Medulla oblongata (tissue), 1 donor: Measurements from ENCODE around the gene LOX.

Experiments used
- DNase-seq: peaks from one replicate; pipeline ENCODE4 v3.0.0-alpha.2; 2015; ENCODE audit errors: extremely low spot score

Gene LOX

DNA sequence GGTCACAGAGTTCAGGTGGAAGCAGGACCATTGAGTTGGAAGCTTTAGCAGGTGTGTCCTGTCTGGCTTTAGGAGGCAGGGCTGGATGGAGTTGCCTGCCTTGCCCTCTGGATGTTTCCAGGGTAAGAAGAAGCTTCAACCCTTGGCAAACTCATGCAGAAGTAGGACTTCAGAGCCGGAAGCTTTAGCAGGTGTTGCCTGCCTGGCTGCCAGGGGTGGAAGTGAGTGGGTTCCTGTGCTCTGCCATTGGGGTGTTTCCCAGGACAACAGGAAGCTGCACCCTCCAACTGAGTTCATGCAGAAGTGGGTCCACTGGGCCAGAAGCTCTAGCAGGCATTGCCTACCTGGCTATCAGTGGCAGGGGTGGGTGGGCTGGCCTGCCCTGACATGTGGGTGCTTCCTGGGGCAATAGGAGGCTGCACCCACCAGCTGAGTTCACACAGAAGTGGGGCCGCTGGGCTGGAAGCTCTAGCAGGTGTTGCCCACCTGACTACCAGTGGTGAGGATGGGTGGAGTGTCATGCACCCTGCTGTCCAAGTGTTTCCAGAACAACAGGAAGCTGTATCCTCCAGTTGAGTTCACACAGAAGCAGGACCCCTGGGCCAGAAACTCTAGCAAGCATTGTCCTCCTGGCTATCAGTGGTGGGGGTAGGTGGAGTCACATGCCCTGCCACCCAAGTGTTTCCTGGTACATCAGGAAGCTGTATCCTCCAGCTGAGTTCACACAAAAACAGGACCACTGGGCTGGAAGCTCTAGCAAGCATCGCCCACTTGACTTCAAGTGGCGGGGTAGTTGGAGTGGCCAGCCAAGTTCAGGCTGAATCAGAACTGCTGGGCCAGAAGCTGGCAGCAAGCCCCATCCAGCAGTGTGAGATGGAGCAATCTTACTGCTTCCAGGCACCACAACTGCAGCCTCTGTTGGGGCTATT lies 24.6 kb downstream of the LOX start:
- no peak for DNase-seq

DNA sequence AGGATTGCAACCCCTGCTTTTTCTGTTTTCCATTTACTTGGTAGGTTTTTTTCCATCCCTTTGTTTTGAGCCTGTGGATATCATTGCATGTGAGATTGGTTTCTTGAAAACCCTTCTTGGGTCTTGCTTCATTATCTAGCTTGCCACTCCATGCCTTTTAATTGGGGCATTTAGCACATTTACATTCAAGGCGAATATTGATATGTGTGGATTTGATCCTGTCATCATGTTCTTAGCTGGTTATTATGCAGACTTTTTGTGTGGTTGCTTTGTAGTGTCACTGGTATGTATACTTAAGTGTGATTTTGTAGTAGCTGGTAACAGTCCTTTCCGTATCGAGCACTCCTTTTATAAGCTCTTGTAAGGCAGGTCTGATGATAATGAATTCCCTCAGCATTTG lies 26.5 kb downstream of the LOX start:
- no peak for DNase-seq

DNA sequence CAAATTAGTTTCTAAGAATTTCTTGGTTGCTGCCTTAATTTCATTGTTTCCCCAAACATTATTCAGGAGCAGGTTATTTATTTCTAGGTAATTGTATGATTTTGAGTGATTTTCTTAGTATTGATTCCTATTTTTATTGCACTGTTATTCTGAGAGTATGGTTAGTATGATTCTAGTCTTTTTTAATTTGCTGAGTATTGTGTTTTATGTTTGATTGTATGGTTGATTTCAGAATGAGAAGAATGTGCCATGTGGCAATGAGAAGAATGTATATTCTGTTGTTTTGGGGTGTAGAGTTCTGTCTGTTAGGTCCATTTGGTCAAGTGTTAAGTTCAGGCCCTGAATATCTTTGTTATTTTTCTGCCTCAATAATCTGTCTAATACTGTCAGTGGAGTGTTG lies 27.1 kb downstream of the LOX start:
- no peak for DNase-seq

DNA sequence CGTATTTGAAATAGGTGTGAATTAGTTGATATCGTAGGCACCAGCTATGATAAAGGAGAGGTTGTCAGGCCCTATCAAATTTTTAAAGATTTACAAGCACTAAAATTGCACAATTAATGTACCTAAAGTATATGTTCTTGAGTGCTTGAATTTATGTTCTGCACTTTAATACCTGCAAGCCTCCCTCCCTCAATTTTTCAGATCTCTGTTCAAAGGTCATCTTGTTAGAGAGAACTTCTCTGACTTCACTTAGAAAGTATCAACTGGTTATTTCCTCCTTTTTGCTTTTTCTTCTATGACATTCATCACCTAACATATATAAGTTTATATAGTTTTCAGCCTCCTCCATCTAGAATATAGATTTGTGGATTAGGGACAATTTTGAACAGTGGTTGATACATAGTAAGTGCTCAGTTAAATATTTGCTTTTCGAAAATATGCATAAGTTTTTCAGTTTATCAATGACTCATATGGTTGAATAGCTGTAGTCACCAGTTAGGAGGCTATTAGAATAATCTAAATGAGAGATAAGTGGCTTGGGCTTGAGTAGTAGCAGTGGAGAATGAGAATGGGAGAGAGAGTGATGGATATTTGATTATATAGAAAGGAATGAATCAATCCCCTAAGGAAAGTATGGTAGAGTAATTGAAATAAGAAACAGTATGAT lies 37.3 kb downstream of the LOX start:
- no peak for DNase-seq

DNA sequence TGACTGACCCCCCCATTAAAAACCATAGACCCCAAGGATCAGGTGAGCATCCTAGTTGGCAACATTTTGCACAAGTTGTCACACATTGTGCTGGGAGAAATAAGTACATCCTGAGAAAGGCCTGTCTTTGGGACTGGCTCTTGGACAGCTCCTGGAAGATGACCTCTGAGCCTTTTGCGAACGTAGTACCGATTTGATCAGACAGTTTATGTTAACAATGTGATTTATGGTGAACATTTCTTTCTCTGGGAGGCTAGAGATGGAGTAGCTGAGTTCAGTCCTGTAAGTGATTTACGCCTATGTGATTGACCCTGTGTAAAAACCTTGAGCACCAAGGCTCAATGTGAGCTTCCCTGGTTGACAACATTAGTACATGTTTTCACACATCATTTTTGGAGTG lies 41.7 kb downstream of the LOX start:
- DNase-seq, result no peak

DNA sequence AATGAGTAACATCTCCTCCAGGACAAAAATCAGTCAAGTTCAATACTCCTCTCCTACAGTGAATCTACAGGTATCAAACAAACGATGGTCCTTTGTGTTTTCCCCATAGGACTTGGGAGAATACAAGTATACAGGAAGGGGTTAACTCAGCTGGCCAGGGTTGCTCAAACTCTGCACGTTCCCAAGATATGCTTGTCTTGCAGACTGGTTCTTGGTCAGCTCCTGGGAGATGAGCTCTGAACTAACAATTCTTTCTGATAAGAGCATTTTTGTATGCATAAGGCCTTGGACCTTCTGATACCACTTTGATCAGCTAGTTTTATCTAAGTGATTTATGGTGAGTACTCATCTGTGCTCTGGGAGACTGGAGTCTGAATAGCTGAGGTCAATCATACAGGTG lies 42.1 kb downstream of the LOX start:
- DNase-seq, result no peak

DNA sequence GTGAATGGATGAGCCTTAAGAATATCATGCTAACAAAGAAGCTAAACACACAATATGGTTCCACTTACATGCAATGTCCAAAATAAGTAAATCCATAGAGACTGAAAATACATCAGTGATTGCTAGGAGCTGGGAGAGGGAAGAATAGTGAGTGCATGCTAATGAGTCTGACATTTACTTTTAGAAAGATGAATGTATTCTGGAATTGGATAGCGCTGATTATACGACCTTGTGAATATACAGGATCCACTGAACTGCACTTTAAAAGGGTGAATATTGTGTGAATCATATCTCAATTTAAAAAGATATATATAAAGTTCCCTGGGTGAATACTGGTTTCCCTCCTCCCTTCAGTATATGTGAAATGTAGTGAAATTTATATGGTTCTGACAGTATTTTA lies 46.2 kb downstream of the LOX start:
- no peak for DNase-seq

DNA sequence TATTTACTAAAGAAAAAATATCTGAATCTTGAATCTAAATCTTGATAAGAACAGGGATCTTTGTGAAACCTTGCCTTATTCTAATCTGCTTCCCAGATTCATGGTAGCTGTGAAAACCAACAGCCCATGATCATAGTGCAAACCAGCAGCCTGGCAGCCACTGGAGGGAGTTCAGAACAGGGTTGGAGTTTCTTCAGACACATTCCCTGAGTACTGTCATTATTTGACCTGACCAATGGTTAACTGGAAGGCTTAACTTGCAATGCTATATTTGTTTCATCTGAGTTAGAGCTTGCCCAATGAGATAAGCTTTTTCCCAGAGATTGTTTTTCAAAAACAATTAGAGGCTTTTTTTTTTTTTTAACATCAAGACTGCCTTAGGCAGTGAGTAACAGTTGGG lies 47.8 kb downstream of the LOX start:
- DNase-seq, result no peak

DNA sequence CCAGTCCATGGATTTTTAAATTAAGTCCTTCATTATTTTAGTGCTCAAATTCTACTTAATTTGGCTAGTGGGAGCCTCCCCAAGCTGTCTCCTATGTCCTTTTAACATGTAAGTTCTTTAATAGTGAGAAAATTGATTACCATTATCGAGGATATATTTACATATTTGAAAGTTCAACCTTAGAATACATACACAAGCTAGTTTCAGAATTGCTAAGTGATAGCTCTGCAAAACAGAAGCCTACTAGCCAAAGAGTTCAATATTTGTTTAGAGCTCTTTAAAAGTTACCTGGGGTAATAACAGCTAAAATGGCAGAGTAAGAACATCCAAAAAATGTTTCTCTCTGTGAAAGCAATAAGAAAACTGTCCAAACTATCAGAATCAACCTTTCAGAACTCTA lies 48.2 kb downstream of the LOX start:
- DNase-seq, result no peak

DNA sequence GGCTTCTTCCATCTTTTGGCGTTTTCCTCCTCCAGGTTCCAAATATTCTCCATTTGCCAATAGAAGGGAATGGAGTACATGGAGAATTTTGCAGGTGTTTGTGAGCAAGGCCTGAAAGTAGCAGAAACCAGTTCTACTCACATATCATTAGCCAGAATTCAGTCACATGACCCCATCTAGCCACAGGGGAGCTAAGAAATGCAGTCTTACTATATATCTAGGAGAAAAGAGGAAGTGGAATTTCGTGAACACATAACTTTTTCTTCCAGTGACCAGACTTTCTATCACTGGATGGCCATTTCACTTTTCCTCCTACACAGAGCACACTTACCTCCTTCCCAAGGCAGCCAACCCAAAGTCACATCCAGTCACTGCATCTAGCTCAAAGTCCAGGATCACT lies 55.1 kb downstream of the LOX start:
- DNase-seq, result no peak

DNA sequence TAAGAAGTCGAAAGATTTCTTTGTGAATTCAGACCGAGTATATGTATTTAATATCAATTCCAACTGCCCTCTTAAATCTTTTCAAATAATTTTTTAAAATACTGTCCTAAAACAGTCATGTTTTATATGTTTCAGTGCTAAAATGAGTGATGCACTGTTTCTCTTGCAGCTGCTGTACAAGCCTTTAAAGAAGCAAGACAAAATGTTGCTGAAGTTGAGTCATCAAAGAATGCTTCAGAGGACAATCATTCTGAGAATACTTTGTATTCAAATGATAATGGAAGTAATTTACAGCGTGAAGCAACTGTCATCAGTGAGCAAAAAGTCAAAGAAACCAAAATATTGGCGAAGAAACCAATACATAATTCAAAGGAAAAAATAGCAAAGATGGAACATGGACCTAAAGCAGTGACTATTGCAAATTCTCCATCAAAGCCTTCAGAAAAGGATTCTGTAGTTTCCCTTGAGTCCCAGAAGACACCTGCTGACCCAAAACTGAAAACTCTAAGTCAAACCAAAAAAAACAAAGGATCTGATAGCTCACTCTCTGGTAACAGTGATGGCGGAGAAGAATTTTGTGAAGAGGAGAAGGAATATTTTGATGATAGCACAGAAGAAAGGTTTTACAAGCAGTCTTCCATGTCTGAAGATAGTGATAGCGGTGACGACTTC lies 58.0 kb downstream of the LOX start:
- DNase-seq, result no peak

DNA sequence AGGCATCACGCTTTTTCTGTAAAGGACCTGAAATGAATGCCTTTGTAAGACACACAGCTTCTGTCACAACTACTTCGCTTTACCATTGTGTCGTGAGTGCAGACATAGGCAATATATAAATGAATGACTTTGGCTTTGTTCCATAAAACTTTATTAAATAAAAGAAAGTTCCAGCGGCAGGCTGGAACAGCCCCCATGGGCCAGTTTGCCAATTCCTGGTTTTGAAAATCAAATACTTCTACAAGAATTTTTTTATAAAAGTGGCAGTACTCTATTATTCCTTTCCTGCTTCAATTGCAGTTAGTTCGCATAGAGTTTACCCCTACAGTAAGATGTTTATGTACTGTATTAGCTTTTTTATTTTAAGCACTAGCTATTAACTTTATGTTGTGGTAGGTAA lies 62.6 kb downstream of the LOX start:
- DNase-seq, result no peak

DNA sequence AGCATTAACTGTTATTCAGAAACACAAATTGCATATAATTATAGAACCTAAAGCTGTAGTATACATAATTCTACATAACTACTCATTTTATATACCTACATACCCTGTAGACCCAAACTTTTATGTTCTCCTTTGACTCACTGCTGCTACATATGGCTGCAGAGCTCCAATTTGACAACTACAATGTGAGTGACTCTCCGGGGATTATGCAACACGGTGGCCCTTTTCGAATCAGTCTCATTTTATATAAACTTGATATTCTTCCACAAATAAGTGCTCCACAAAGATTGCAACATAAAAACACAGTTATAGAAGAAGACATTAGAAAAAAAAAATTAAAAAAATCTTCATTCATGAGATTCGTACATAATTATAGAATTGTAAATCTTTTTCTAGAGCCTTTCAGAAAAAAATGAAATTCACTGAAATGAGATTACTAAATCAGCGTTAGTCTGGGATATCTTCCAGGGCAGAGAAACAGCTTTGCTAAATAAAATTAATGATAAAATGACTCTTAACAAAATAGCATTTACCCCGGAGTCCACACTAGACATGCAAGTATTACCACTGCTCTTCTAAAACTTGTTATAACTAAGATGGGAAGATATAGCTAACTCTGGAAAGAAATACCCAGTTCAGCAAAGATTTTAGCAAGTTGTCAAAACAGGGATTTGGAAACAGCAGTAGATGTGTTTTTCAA lies 63.7 kb downstream of the LOX start:
- DNase-seq, result no peak
